Measurements from ENCODE around the gene ROBO4. TPM values are rescaled to one million over a fixed set of nuclear protein-coding genes. Genes with fewer than 3 reads are reported as not detected.

ROBO4 gene
- total RNA-seq, 4 donors from 2014 or later: 13.9 to 33.6 (median 23.4) TPM

GRCh38 chr11:124886476-124886875 lies 11.2 kb downstream of the ROBO4 start:
- H3K4me1 ChIP-seq: peaks cover 0 to 29% (median 14%) of the 10 kb centered on the region in 3 donors
- H3K27me3 ChIP-seq: peaks cover 29% of the 10 kb centered on the region
- no peak overlapping the region for H3K4me3 ChIP-seq
- no peak for TF ChIP-seq POLR2AphosphoS5 (IDR thresholded peaks at IDR 0.05)
- TF ChIP-seq CTCF (IDR thresholded peaks at IDR 0.05): no peak
- no peak for TF ChIP-seq EP300 (IDR thresholded peaks at IDR 0.05)
- TF ChIP-seq POLR2A (IDR thresholded peaks at IDR 0.05): no peak
- no peaks in the 10 kb centered on the region for H3K9me3 ChIP-seq
- 80 to 100% methylated on average over 1 to 2 of the region's 11 CpGs for WGBS, 2 donors (ENCODE audit: low coverage in 1 of 2)
- H3K36me3 ChIP-seq: no peaks in the 10 kb centered on the region
- no peak overlapping the region for H3K27ac ChIP-seq
- ATAC-seq: no peak

- ATAC-seq: no peak
- no peaks in the 10 kb centered on the region for H3K9me3 ChIP-seq
- H3K36me3 ChIP-seq: no peaks in the 10 kb centered on the region
- peaks cover 29% of the 10 kb centered on the region for H3K27me3 ChIP-seq
- H3K4me1 ChIP-seq: peaks cover 0 to 14% (median under 1%) of the 10 kb centered on the region in 3 donors
- 36 to 74% methylated on average over 3 of the region's 5 CpGs for WGBS, 2 donors (ENCODE audit: low coverage in 1 of 2)
- no peak overlapping the region for H3K4me3 ChIP-seq
- TF ChIP-seq POLR2A (IDR thresholded peaks at IDR 0.05): no peak
- no peak for TF ChIP-seq EP300 (IDR thresholded peaks at IDR 0.05)
- TF ChIP-seq CTCF (IDR thresholded peaks at IDR 0.05): no peak
- TF ChIP-seq POLR2AphosphoS5 (IDR thresholded peaks at IDR 0.05): no peak
- H3K27ac ChIP-seq: no peak overlapping the region
Measured at GRCh38 chr11:124884869-124885479, 12.7 kb downstream of the ROBO4 start.

DNA sequence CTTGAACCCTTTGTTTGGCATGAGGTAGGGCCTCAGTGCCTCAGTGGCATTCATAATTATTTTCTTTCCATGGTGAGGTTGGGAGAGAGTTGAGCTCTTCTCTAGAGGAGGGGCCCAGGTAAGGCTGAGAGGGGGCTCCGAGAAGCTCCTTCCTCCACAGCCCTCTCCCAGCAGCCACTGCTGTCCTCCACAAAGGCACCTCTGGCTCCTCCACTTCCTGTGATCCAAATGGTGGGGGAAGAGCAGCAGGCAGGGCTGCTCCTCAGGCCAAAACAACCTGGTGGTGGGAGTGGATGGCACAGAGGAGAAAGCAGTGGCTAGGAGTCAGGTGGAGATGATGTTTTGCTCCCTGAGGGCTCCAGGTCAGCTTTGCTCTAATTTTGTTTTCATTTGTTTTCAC lies 13.3 kb downstream of the ROBO4 start:
- Histone ChIP-seq H3K27ac (no peak overlapping the region), H3K9me3 (no peaks in the 10 kb centered on the region), H3K36me3 (no peaks in the 10 kb centered on the region), H3K4me1 (peaks cover 0 to 8% (median 0%) of the 10 kb centered on the region in 3 donors), H3K27me3 (peaks cover 29% of the 10 kb centered on the region), H3K4me3 (no peak overlapping the region)
- TF ChIP-seq CTCF (IDR thresholded peaks at IDR 0.05) (no peak), POLR2A (IDR thresholded peaks at IDR 0.05) (no peak), EP300 (IDR thresholded peaks at IDR 0.05) (no peak), POLR2AphosphoS5 (IDR thresholded peaks at IDR 0.05) (no peak)
- 50 to 100% methylated on average over 1 of the region's 1 CpG for WGBS, 2 donors (ENCODE audit: low coverage in 1 of 2)
- ATAC-seq: no peak

GRCh38 chr11:124882339-124883071 lies 15.2 kb downstream of the ROBO4 start:
- TF ChIP-seq POLR2A (IDR thresholded peaks at IDR 0.05) (no peak), POLR2AphosphoS5 (IDR thresholded peaks at IDR 0.05) (no peak), CTCF (IDR thresholded peaks at IDR 0.05) (no peak), EP300 (IDR thresholded peaks at IDR 0.05) (no peak)
- H3K27me3 ChIP-seq: peaks cover 21% of the 10 kb centered on the region
- peaks cover 0 to 17% (median 0%) of the 10 kb centered on the region in 3 donors for H3K4me1 ChIP-seq
- no peak overlapping the region for H3K4me3 ChIP-seq
- WGBS, 2 donors (ENCODE audit: low coverage in 1 of 2): 59 to 61% methylated on average over 7 to 9 of the region's 11 CpGs
- H3K36me3 ChIP-seq: no peaks in the 10 kb centered on the region
- no peaks in the 10 kb centered on the region for H3K9me3 ChIP-seq
- peak overlapping the region in 3 of 4 donors; percentile 46 to 67 (median 50) for H3K27ac ChIP-seq
- peak; percentile 30 for ATAC-seq
